GM12801 (cell line): ENCODE measurements around the gene PSMD13.

Experiments used
- TF ChIP-seq, protein P1 (sequence below): IDR thresholded peaks from one replicate; pipeline ENCODE4 v1.5.1; 2011; ENCODE audit warnings: control low read depth; ENCODE audit not compliant: insufficient read length; ENCODE audit errors: extremely low read depth

Gene PSMD13

DNA sequence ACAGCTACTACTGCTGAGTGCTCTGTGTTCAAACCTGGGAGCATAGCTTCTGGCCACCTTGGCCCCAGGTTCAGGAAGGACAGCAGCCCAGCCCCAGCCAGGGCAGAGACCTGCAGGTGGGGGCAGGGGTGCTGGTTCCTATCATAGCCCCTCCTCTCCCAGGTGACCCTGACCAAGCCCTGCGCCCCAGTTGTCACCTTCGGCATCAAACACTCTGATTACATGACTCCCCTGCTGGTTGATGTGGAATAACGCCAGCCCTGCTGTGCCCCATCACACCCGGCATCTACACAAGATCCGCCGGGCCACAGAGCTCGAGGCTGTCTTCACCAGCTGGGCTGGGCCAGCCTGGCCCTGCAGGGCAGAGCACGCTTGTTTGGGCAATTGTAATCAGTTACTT lies 37.0 kb upstream of the PSMD13 start:
- TF ChIP-seq, protein P1, sequence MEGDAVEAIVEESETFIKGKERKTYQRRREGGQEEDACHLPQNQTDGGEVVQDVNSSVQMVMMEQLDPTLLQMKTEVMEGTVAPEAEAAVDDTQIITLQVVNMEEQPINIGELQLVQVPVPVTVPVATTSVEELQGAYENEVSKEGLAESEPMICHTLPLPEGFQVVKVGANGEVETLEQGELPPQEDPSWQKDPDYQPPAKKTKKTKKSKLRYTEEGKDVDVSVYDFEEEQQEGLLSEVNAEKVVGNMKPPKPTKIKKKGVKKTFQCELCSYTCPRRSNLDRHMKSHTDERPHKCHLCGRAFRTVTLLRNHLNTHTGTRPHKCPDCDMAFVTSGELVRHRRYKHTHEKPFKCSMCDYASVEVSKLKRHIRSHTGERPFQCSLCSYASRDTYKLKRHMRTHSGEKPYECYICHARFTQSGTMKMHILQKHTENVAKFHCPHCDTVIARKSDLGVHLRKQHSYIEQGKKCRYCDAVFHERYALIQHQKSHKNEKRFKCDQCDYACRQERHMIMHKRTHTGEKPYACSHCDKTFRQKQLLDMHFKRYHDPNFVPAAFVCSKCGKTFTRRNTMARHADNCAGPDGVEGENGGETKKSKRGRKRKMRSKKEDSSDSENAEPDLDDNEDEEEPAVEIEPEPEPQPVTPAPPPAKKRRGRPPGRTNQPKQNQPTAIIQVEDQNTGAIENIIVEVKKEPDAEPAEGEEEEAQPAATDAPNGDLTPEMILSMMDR, result no peak

DNA sequence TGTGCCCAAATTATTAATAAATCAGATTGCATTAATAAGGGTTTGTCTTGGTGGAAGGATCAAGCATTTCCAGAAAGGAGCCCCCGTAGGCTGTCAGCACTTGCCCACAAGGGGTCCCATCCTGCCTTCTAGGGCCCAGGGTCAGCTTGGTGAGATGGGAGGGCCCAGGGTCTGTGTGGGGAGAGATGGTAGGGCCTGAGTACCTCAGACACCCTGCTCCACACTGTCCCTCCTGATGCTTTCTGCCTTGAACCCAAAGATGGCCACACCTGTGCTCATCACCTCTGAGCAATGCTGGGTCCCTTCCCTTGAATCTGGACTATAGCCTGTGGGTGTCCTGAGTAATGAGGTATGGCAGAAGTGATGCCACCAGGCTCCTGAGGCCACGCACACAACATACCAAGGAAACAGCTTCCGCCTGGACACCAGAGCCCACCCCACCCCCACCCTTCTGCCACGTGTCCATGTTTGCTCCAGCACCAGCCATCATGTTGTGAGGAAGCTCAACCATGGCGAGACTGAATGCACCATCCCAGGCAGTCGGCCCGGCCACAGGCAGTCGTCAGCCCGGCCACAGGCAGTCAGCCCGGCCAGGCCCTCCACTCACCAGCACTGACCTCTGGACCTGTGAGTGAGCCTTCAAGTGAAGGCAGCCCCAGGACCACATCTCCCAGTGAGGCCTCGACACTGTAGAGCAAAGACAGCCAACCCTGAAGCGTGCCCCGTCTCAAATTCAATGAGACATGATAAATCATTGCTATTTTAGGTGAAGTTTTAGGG lies 36.4 kb upstream of the PSMD13 start:
- TF ChIP-seq, protein P1, result no peak

DNA sequence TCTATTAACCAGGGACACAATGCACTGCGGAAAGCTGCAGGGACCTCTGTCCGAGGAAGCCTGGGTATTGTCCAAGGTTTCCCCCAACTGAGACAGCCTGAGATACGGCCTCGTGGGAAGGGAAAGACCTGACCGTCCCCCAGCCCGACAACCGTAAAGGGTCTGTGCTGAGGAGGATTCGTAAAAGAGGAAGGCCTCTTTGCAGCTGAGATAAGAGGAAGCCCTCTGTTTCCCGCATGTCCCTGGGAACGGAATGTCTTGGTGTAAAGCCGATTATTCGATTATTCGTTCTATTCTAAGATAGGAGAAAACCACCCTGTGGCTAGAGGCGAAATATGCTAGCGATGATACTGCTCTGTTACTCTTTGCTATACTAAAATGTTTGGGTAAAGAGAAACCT lies 34.8 kb upstream of the PSMD13 start:
- TF ChIP-seq, protein P1, result no peak

DNA sequence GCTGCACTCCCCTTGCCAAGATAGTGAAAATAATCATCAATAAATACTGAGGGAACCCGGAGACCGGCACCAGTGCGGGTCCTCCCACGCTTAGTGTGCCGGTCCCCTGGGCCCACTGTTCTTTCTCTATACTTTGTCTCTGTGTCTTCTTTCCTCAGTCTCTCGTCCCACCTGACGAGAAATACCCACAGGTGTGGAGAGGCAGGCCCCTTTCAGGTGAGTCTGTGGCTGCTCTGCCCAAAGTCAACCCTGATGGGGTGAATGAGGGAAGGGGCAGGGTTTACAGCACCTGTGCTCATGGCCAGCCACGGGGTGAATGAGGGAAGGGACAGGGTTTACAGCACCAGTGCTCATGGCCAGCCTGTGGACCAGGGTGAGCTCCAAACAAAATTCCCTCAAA lies 34.3 kb upstream of the PSMD13 start:
- TF ChIP-seq, protein P1, result no peak

DNA sequence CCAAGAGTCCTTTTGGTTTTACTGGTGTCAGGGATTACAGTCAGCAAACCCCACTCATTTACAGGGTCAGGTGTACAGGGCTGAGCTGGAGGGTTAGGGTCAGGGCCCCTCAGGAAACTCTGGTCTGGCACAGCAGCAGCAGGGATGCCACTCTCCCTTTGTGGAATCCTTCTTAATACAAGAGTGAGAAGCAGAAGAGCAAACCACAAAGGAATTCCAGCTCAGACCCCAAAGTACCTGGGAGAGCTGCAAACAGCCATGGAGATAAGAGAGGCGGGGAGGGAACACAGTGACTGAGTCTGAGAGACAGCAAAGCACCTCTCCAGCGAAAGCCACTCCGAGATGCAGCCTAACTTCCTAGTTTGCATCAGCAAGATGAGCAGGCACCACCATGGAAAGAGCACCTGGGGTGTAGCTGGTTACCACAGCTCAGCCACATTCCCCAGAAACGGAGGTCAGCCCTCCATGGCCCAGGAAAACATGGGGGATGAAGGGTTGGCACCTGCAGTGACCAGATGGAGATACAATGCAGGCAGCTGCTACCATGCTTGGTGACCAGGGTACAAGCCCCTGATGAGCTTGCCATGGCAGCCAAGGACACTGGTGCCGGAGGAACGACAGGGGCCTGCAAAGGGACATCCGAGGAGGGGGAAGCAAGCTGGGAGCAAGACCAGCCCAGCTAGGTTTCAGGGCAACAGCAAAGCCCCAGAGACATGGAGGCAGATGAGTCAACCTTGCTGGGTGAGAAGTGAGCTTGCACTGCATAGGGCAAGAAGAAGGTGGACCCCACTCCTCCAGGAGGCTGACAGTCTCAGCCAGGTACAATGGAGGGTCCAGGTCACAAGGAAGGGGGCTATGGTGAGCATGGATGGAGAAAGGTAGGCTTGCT lies 33.5 kb upstream of the PSMD13 start:
- TF ChIP-seq, protein P1, result no peak

DNA sequence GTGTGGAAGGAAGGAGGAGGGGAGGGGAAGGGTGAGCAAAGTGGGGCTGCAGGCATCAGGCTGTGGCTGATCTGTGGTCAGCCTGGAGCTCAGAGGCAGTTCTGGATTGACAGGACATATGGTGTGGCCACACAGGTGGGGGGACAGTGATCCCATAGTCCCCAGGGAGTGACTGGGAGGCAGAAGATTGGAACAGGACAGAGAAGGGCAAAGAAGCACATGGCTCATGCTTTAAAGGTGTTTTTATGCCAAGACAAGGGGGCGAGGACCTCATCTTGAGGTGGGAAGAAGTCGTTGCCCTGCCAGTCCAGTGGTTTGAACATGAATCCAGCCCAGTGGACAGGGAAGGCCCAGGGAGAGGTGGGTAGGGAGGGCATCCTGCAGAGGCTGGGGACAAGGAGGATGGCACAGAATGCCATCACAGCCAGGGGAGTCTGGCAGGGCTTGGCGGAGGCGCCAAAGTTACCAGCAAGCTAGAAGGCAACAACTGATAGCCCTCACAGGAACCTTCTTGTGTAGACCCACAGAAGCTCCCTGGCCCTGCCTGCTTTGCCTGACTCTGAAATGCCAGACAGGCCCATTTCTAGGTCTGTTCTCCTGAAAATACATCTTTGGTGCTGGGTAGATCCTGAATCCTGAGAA lies 32.7 kb upstream of the PSMD13 start:
- TF ChIP-seq, protein P1, result no peak

DNA sequence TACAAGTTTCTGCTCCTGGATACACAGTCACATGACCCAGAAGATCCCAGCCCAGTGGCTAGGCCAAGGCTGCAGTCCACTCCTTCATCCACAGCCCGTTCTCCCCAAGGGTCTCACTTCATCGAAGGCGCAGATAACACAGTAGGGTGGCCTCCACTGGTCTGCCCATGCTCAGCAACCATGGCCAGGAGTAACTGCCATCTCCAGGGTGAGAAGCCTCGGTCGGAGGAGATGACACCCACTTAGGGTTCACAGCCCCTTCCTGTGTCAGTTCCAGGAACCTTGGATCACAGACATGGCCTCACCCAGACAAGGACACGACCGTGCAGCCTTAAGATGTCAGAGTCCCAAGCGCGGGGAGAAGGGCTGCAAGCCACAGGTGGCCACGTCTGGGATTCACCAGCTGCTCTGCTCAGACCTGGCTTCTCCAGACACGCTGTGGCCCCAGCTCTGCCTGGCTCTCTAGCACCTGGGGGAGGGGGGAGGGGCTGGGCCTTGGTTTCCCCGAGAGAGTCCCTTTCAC lies 32.1 kb upstream of the PSMD13 start:
- TF ChIP-seq, protein P1, result no peak
